HS-27A (cell line): Measurements from ENCODE around the gene IL1F10.

Experiments used
- DNase-seq: peaks from one replicate; pipeline ENCODE4 v3.0.0-alpha.2; 2012; ENCODE audit warnings: low read depth, missing footprints

The IL1F10 gene

DNA sequence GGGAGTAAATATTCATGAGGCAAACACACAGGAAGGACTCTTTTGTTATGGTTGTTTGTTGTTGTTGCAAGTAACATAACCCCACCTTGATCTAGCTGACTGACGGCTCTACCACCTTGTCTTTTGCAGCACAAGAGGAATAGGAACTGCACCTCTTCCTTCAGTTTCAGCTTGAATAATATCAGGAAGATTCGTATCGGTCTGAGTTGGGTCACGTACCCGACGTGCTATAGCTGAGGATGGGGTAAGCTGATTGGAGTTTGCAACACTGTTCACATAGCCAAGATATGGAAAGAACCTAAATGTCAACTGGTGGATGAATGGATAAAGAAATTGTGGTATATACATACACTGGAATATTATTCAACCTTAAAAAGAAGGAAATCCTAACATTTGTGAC lies 45.1 kb downstream of the IL1F10 start:
- DNase-seq, result no peak

DNA sequence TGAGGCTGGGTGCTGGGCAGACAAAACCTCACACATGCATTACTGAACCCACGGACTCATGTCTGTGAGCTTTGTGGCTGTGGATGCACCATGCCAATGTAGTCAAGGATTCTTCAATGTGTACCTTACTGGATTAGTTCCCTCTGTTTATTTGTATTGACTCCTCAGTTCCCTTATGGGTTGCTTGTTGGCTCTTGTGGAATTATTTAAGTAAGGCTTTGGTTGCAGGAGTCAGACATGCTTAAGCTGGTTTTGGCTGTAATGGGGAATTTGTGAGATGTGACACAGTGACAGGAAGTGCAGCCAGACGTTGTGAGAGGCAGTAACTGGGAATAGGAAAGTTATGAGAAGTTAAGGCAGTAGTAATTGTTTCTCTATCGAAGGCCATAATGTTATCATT lies 46.0 kb downstream of the IL1F10 start:
- no peak for DNase-seq

DNA sequence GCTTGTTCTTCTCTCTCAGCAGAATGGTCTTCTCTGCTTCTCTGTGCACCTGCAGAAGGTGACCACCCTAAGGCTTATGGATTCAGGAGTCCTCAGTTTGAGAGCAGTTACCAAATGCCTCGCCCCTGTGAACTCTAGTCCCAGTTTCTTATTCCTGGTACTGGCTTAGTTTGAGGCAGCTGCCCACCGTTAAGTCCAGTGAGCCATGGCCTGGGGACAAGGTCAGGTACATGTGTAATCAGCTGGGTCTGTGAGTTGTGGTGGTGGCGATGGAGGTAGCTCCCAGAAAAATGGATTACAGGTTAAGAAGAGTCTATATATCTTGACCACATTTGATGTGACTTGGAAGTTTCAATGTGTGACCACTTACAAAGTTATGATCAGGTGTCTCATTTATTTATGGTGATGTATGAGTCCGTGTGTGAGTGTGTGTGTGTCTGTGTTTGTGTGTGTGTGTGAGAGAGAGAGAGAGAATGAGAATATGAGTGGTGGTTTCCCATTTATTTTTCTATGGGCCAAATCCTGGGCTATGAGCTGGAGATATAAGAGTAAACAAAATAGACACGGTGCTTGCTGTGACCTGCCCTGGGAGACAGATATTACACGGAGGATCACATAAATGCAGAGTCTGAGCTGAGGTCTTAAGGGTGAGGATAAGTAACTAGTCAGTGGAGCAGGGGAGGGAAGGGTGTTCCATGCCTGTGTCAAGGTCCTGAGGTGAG lies 46.6 kb downstream of the IL1F10 start:
- no peak for DNase-seq

DNA sequence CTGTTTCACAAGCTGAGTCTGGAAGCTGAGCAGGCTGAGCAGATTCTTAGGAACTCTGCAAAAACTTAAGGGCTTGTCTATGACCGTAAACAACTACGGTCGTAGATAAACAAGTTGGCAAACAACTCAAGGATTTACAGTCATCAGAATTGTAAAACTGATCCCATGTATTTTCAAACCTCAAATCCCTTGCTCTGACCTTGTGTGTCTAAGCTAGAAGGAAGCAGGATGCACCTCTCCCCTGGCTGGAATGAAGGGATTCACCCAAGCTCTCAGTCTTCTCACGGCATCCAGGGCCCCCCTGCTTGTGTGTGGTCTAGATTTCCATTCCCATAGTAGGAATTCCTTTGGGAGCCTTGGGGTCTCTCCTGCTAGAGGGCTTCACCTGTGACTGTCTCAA lies 47.2 kb downstream of the IL1F10 start:
- DNase-seq, result no peak

DNA sequence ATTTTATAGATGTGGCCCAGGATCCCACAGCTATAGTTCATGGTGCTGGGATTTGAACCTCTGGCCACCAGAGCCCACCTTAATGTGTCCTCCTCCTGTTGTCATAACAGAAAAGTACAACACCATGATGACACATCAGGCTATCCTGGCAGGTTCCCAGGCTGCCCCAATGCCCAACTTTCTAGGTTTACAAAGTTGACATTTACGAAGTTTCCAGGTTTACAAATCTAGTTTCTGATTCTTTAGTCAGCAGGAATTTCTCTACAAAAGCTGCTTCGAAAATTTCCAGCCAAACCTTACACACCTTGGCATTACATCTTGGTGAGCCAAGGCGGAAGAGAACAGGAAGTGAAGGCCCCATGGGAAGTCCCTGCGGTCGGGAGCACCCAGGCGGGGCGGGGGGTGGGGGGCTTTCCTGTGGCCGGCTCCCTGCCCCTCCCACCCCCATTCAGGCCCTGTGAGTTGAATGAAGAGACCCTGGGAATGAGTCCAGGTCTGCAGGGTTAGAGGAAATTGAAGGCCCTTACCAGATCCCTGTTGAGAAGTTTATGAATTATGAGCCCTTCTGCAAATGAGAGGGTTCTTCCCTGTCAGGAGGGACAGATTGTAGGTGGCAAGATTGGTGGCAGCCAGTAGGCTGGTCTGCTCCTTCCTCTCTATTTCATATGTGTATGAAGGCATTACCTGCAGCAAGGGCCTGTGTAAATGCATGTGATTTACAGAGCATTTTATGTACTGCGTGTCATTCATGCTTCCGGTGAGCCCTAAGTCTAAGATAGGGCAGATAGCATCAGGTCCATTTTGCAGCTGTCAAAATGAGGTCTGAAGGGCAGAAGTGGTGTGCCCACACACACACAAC lies 48.6 kb downstream of the IL1F10 start:
- no peak for DNase-seq

DNA sequence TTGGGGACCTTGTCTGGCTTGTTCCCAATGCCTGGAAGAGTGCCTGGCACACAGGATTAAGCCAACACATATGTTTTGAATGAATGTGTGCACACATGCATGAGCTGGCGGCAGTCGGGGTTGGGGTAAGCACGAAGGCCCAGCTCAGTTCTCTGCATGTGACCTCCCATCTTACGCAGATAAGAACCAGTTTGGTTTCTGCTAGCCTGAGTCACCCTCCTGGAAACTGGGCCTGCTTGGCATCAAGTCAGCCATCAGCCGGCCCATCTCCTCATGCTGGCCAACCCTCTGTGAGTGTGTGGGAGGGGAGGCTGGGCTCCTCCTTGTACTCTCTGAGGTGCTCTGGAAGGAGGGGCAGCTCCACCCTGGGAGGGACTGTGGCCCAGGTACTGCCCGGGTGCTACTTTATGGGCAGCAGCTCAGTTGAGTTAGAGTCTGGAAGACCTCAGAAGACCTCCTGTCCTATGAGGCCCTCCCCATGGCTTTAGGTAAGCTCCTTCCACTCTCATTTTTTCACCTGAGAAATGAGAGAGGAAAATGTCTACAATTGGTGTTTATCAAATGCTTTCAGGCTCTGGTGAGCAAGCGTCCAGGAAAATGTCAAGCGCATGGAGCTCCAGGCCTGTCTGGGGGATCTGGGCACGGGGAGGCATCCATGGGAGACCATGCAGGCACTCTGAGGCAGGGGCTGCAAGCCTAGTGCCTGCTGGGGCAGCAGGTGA lies 49.9 kb downstream of the IL1F10 start:
- DNase-seq, result peak; percentile 83

DNA sequence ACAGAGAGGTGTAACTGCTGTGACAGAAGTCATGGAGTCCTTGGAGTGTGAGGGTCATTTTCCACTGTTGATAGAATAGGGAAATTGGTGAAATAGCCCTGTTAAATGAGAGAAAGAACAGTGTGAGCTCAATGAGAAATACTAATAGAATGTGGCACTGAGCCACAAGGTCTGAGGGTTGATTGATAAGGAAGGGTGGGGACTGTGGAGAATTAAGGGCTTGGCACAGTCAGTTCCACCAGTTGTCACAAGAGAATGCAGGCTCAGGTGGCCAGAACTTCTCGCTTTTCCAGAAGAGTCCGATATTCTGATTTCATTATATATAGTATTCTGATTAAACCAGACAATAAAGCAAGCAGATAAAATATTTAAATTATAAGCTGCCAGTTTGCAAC lies 50.5 kb downstream of the IL1F10 start:
- DNase-seq, result no peak

DNA sequence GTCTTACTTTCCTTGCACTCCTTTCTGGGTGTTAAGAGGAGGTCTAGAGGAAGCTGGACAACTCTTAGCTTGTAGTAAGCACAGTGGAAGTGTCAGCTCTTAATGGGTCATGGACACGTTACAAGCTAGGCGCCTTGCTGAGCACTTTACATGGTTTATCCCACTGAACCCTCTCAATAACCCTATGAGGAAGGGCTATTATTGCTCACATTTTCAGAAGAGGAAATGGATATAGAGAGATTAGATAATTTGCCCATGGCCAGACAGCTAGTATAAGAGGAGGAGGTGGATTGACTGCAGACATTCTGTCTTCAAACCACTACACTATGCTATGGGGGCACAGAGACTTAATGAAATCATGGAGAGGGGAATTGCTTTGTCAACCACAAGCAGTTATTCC lies 51.3 kb downstream of the IL1F10 start:
- no peak for DNase-seq

DNA sequence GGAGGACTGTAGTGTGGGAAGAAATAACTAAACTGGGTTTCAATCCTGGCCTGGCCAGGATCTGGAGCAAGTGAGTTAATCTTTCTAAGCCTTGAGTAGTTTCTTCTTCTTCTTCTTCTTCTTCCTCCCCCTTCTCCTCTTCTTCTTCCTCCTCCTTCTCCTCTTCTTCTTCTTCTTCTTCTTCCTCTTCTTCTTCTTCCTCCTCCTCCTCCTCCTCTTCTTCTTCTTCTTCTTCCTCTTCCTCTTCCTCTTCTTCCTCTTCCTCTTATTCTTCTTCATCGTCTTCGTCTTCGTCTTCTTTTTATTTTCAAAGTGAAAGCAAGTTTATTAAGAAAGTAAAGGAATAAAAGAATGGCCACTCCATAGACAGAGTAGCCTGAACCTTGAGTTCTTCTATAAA lies 53.1 kb downstream of the IL1F10 start:
- no peak for DNase-seq

DNA sequence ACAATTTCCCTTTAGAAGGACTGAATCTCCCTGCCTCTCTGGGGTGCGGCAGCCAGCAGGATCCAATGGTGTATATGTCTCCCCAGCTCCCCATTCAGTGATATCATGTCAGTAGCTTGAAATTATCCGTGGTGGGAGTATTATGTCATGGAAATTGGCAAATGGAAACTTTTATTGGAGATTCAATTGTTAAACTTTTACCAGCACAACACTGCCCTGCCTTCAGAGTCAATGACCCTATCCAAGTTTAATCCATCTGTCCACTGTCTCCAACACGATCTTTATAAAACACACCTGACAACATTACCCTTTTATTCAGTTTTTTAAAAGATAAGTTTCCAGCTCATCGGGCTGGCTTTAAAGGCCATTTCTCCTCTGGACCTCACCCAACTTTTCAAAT lies 54.6 kb downstream of the IL1F10 start:
- DNase-seq, result no peak

DNA sequence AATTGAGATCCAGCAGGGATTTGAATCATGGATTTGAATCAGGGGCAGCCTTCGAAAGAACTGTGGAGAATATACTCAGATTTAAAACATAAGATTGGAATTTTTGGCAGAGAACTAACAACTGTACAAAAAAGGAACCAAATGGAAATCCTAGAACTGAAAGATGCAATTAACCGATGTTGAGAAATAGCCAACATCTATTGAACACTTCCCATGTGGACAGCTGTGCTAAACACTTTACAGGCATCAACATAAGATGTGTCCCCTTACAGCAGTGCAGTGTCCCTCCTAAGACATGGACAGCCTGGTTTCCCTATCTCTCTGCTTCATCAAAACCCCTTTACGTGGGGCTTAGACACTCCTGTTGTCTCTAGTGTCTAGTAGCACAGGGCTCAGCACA lies 56.0 kb downstream of the IL1F10 start:
- DNase-seq, result no peak

DNA sequence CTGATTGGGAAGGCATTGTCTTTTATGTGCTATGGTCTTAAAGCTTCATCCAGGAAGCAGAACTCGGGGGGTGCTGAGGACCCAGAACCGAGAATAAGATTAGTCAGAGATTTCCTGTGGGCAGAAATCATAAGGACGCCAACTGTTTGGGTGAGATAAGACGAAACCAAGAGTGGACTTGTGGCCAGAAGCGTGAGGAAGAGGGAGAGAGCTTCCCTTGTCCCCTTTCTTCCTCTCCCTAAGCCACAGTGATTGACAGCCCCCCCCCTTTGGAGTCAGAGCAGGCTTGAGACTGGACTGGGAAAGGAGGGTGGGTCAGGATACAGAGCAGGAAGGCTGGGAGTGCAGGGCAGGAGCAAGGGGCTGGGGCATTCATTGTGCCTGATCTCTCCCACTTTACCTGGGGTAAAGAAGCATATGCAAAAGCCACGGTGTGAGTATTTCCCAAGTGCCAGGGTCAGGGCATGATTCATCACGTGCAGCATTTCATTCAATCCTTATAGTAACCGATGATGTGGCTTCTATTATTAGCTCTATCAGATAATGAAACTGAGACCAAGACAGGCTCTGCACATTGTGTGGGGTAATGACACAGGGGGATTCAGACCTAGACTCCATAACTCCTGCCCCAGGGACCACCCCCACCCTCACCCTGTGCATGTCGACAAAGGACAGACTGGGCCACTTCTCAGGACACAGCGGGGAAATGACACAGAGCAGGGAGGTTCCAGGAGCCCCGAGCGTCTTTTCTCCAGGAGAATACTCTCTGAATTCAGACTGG lies 56.6 kb downstream of the IL1F10 start:
- DNase-seq, result no peak
